Measurements from ENCODE around the gene GMFB. TPM values are rescaled to one million over a fixed set of nuclear protein-coding genes. Genes with fewer than 3 reads are reported as not detected.
A peak's percentile ranks its signal among the peaks of the same experiment; 100 is the strongest.
"Not testable (repeated sequence)": the region's sequence is repeated elsewhere in the genome, so short reads cannot be mapped to it uniquely, and the experiment has no call there.

GMFB gene
- total RNA-seq, 5 donors from 2014 or later (not counting 1 experiment from before 2014, with no cell fraction given) = 26.2 to 33.0 (median 27.8) TPM

- H3K36me3 Mint-ChIP-seq = no peaks in the 10 kb centered on the region
- CTCF ChIA-PET = no interaction called here
- H3K9me3 Mint-ChIP-seq = no peaks in the 10 kb centered on the region
Measured at GRCh38 chr14:54443981-54444380, 44.8 kb downstream of the GMFB start.

GRCh38 chr14:54442961-54443360 is 45.8 kb downstream of the GMFB start:
- H3K27ac ChIP-seq (ENCODE audit: low read length); H3K9me3 ChIP-seq; ATAC-seq (replicated peaks in 1 of 4); H3K9me3 Mint-ChIP-seq; H3K36me3 ChIP-seq (ENCODE audit: control insufficient read depth in 2 of 2, extremely low read depth in 1 of 2, insufficient read depth in 1 of 2, low read length in 1 of 2); H3K36me3 Mint-ChIP-seq; H3K4me3 Mint-ChIP-seq; POLR2A ChIA-PET; CTCF ChIA-PET; H3K27ac Mint-ChIP-seq; H3K4me3 ChIP-seq (ENCODE audit: control insufficient read depth in 1 of 2, extremely low read depth in 1 of 2, low read length in 1 of 2); H3K27me3 Mint-ChIP-seq; H3K27me3 ChIP-seq (replicated peaks in 1 of 2; ENCODE audit: control insufficient read depth in 2 of 2, extremely low read depth in 1 of 2, insufficient read depth in 2 of 2, low read length in 1 of 2); DNase-seq: not testable (repeated sequence)
- H3K4me1 ChIP-seq (ENCODE audit: control insufficient read depth in 1 of 2, extremely low read depth in 1 of 2, insufficient read depth in 2 of 2, low read length in 2 of 2) = peaks cover 11 to 16% of the 10 kb centered on the region in 2 experiments
- 99% methylated on average over 15 of the region's 23 CpGs for WGBS (ENCODE audit: insufficient coverage)
- H3K4me1 Mint-ChIP-seq = peaks cover 29 to 34% (median 33%) of the 10 kb centered on the region in 3 donors

More at GRCh38 chr14:54443981-54444380, 44.8 kb downstream of the GMFB start:
- no peak overlapping the region for H3K27ac ChIP-seq (ENCODE audit: low read length)
- no peaks in the 10 kb centered on the region for H3K9me3 ChIP-seq
- no peak overlapping the region for H3K4me3 ChIP-seq (ENCODE audit: control insufficient read depth in 1 of 2, extremely low read depth in 1 of 2, low read length in 1 of 2)
- ATAC-seq (replicated peaks in 1 of 4) = no peak
- 88% methylated on average over 11 of the region's 18 CpGs for WGBS (ENCODE audit: insufficient coverage)
- no peak overlapping the region for H3K4me3 Mint-ChIP-seq
- no peak overlapping the region for H3K27ac Mint-ChIP-seq
- DNase-seq = no peak
- POLR2A ChIA-PET = no interaction called here
- peaks cover 0 to 2% of the 10 kb centered on the region in 2 experiments for H3K27me3 ChIP-seq (replicated peaks in 1 of 2; ENCODE audit: control insufficient read depth in 2 of 2, extremely low read depth in 1 of 2, insufficient read depth in 2 of 2, low read length in 1 of 2)
- peaks cover 23 to 24% (median 24%) of the 10 kb centered on the region in 3 donors for H3K4me1 Mint-ChIP-seq
- peaks cover 11 to 16% of the 10 kb centered on the region in 2 experiments for H3K4me1 ChIP-seq (ENCODE audit: control insufficient read depth in 1 of 2, extremely low read depth in 1 of 2, insufficient read depth in 2 of 2, low read length in 2 of 2)
- no peaks in the 10 kb centered on the region for H3K27me3 Mint-ChIP-seq
- H3K36me3 ChIP-seq (ENCODE audit: control insufficient read depth in 2 of 2, extremely low read depth in 1 of 2, insufficient read depth in 1 of 2, low read length in 1 of 2) = no peaks in the 10 kb centered on the region

- Histone ChIP-seq H3K4me3 (ENCODE audit: control insufficient read depth in 1 of 2, extremely low read depth in 1 of 2, low read length in 1 of 2) (peak within 1 kb of the TSS; percentile 48 to 68), H3K4me1 (ENCODE audit: control insufficient read depth in 1 of 2, extremely low read depth in 1 of 2, insufficient read depth in 2 of 2, low read length in 2 of 2) (peaks cover 11 to 16% of the 10 kb centered on the region in 2 experiments), H3K9me3 (no peaks in the 10 kb centered on the region), H3K36me3 (ENCODE audit: control insufficient read depth in 2 of 2, extremely low read depth in 1 of 2, insufficient read depth in 1 of 2, low read length in 1 of 2) (no peaks in the 10 kb centered on the region), H3K27ac (ENCODE audit: low read length) (peak within 1 kb of the TSS; percentile 76), H3K27me3 (replicated peaks in 1 of 2; ENCODE audit: control insufficient read depth in 2 of 2, extremely low read depth in 1 of 2, insufficient read depth in 2 of 2, low read length in 1 of 2) (peaks cover 0 to 2% of the 10 kb centered on the region in 2 experiments)
- Mint-ChIP-seq H3K27ac (peak within 1 kb of the TSS; percentile 96 to 97), H3K9me3 (no peaks in the 10 kb centered on the region), H3K4me1 (peaks cover 43 to 51% (median 47%) of the 10 kb centered on the region in 3 donors), H3K4me3 (peak within 1 kb of the TSS; percentile 87 to 90 (median 90)), H3K27me3 (no peaks in the 10 kb centered on the region), H3K36me3 (no peaks in the 10 kb centered on the region)
- CTCF ChIA-PET = interaction anchor here (0.6 to 2.5 kb wide), 6 partner anchors 45 to 91 kb away, joined by 3 to 11 read pairs (median 4); partner anchors contain the start of gene CDKN3 (in 1 of the 2)
- ATAC-seq (replicated peaks in 1 of 4) (peak; percentile 95 to 96 (median 96)), DNase-seq (peak; percentile 80 to 96 (median 89))
- POLR2A ChIA-PET = interaction anchor here in 1 of 2 donors (0.7 to 1.3 kb wide), 2 partner anchors 45 to 47 kb away, joined by 3 to 4 read pairs; partner anchors contain the start of gene CDKN3
- WGBS (ENCODE audit: insufficient coverage) = under 1% methylated on average over 89 of the region's 100 CpGs
Measured at GRCh38 chr14:54440873-54441868, 47.6 kb downstream of the GMFB start, which contains the start of gene CNIH1. TSS of gene CNIH1 (minus strand) at chr14:54441374. CDS start at chr14:54441327, 47 bp downstream.

GRCh38 chr14:54440476-54440872 is 48.3 kb downstream of the GMFB start:
- no peak for DNase-seq
- peak overlapping the region; percentile 48 to 68 for H3K4me3 ChIP-seq (ENCODE audit: control insufficient read depth in 1 of 2, extremely low read depth in 1 of 2, low read length in 1 of 2)
- Mint-ChIP-seq H3K27ac (peak overlapping the region; percentile 76 to 84), H3K4me3 (peak overlapping the region; percentile 82 to 90 (median 90)), H3K4me1 (peaks cover 50 to 57% (median 53%) of the 10 kb centered on the region in 3 donors), H3K9me3 (no peaks in the 10 kb centered on the region), H3K27me3 (no peaks in the 10 kb centered on the region), H3K36me3 (peaks cover 6% of the 10 kb centered on the region)
- H3K36me3 ChIP-seq (ENCODE audit: control insufficient read depth in 2 of 2, extremely low read depth in 1 of 2, insufficient read depth in 1 of 2, low read length in 1 of 2) = no peaks in the 10 kb centered on the region
- ChIA-PET CTCF (interaction anchor here (0.7 to 2.5 kb wide), 3 partner anchors 44 to 251 kb away, joined by 3 to 11 read pairs (median 4); partner anchors contain the start of gene CDKN3 (in 1 of the 2)), POLR2A (no interaction called here)
- peaks cover 11 to 16% of the 10 kb centered on the region in 2 experiments for H3K4me1 ChIP-seq (ENCODE audit: control insufficient read depth in 1 of 2, extremely low read depth in 1 of 2, insufficient read depth in 2 of 2, low read length in 2 of 2)
- H3K27ac ChIP-seq (ENCODE audit: low read length) = peak overlapping the region; percentile 28
- 0% methylated on average over 1 of the region's 5 CpGs for WGBS (ENCODE audit: insufficient coverage)
- ATAC-seq (replicated peaks in 1 of 4) = no peak
- peaks cover 0 to 2% of the 10 kb centered on the region in 2 experiments for H3K27me3 ChIP-seq (replicated peaks in 1 of 2; ENCODE audit: control insufficient read depth in 2 of 2, extremely low read depth in 1 of 2, insufficient read depth in 2 of 2, low read length in 1 of 2)
- no peaks in the 10 kb centered on the region for H3K9me3 ChIP-seq

GRCh38 chr14:54440037-54440436 is 48.7 kb downstream of the GMFB start:
- 88% methylated on average over 3 of the region's 7 CpGs for WGBS (ENCODE audit: insufficient coverage)
- ChIA-PET POLR2A (interaction anchor here in 1 of 2 donors (0.6 kb wide), 1 partner anchor 595 kb away, joined by 7 read pairs; no protein-coding TSS in a partner anchor), CTCF (interaction anchor here (0.7 to 2.5 kb wide), 3 partner anchors 43 to 251 kb away, joined by 3 to 11 read pairs (median 4); partner anchors contain the start of gene CDKN3 (in 1 of the 2))
- peaks cover 0 to 3% of the 10 kb centered on the region in 2 donors for H3K36me3 ChIP-seq (ENCODE audit: control insufficient read depth in 2 of 2, extremely low read depth in 1 of 2, insufficient read depth in 1 of 2, low read length in 1 of 2)
- DNase-seq (no peak), ATAC-seq (replicated peaks in 1 of 4) (no peak)
- H3K4me3 ChIP-seq (ENCODE audit: control insufficient read depth in 1 of 2, extremely low read depth in 1 of 2, low read length in 1 of 2) = peak overlapping the region in 1 of 2 donors; percentile 68
- peak overlapping the region; percentile 28 for H3K27ac ChIP-seq (ENCODE audit: low read length)
- Mint-ChIP-seq H3K27me3 (no peaks in the 10 kb centered on the region), H3K4me1 (peaks cover 54 to 62% (median 56%) of the 10 kb centered on the region in 3 donors), H3K27ac (peak overlapping the region; percentile 76 to 84), H3K4me3 (peak overlapping the region; percentile 82 to 90 (median 90)), H3K9me3 (no peaks in the 10 kb centered on the region), H3K36me3 (peaks cover 7% of the 10 kb centered on the region)
- peaks cover 11 to 16% of the 10 kb centered on the region in 2 experiments for H3K4me1 ChIP-seq (ENCODE audit: control insufficient read depth in 1 of 2, extremely low read depth in 1 of 2, insufficient read depth in 2 of 2, low read length in 2 of 2)
- peaks cover 0 to 2% of the 10 kb centered on the region in 2 experiments for H3K27me3 ChIP-seq (replicated peaks in 1 of 2; ENCODE audit: control insufficient read depth in 2 of 2, extremely low read depth in 1 of 2, insufficient read depth in 2 of 2, low read length in 1 of 2)
- no peaks in the 10 kb centered on the region for H3K9me3 ChIP-seq

- Mint-ChIP-seq H3K36me3 (peaks cover 7% of the 10 kb centered on the region), H3K27me3 (no peaks in the 10 kb centered on the region), H3K4me3 (no peak overlapping the region), H3K4me1 (peaks cover 68 to 73% (median 68%) of the 10 kb centered on the region in 3 donors), H3K9me3 (no peaks in the 10 kb centered on the region), H3K27ac (no peak overlapping the region)
- ChIA-PET POLR2A (no interaction called here), CTCF (no interaction called here)
- H3K27ac ChIP-seq (ENCODE audit: low read length) = no peak overlapping the region
- no peaks in the 10 kb centered on the region for H3K27me3 ChIP-seq (replicated peaks in 1 of 2; ENCODE audit: control insufficient read depth in 2 of 2, extremely low read depth in 1 of 2, insufficient read depth in 2 of 2, low read length in 1 of 2)
- H3K9me3 ChIP-seq = no peaks in the 10 kb centered on the region
- no peak for ATAC-seq (replicated peaks in 1 of 4)
- no CpG with 5 or more reads among the region's 4 CpGs for WGBS (ENCODE audit: insufficient coverage)
- no peak overlapping the region for H3K4me3 ChIP-seq (ENCODE audit: control insufficient read depth in 1 of 2, extremely low read depth in 1 of 2, low read length in 1 of 2)
- DNase-seq = no peak
- H3K36me3 ChIP-seq (ENCODE audit: control insufficient read depth in 2 of 2, extremely low read depth in 1 of 2, insufficient read depth in 1 of 2, low read length in 1 of 2) = peaks cover 0 to 6% of the 10 kb centered on the region in 2 donors
- H3K4me1 ChIP-seq (ENCODE audit: control insufficient read depth in 1 of 2, extremely low read depth in 1 of 2, insufficient read depth in 2 of 2, low read length in 2 of 2) = peaks cover 11 to 16% of the 10 kb centered on the region in 2 experiments
Measured at GRCh38 chr14:54438703-54439102, 50.1 kb downstream of the GMFB start.
